Trophoblast cell (in vitro differentiated cells and primary cell): ENCODE measurements around the gene EPHB2.

Experiments used
- DNase-seq, 2 donors: peaks; one replicate each; pipeline ENCODE4 v3.0.0-alpha.2; 2016
- H2AFZ ChIP-seq: 2 replicates; pipeline ENCODE4 v1.6.1; 2013; ENCODE audit warnings: low read length, moderate library complexity, mild to moderate bottlenecking; ENCODE audit not compliant: insufficient read depth, poor library complexity
- H2AK5ac ChIP-seq: 2 replicates; pipeline ENCODE4 v1.6.1; 2013; ENCODE audit warnings: mild to moderate bottlenecking, low read length
- H2BK120ac ChIP-seq: 2 replicates; pipeline ENCODE4 v1.6.1; 2013; ENCODE audit warnings: low read length, mild to moderate bottlenecking, moderate library complexity; ENCODE audit not compliant: insufficient read depth, poor library complexity
- H2BK12ac ChIP-seq: 2 replicates; pipeline ENCODE4 v1.6.1; 2013; ENCODE audit warnings: mild to moderate bottlenecking, low read length, moderate library complexity
- H2BK5ac ChIP-seq: 2 replicates; pipeline ENCODE4 v1.6.1; 2013; ENCODE audit warnings: low read length, low read depth, moderate library complexity, mild to moderate bottlenecking; ENCODE audit not compliant: poor library complexity
- H3K14ac ChIP-seq: 2 replicates; pipeline ENCODE4 v1.6.1; 2013; ENCODE audit warnings: mild to moderate bottlenecking, low read length
- H3K18ac ChIP-seq: 2 replicates; pipeline ENCODE4 v1.6.1; 2013; ENCODE audit warnings: mild to moderate bottlenecking, low read length
- H3K23ac ChIP-seq: 2 replicates; pipeline ENCODE4 v1.6.1; 2013; ENCODE audit warnings: low read length
- H3K27ac ChIP-seq: 2 replicates; pipeline ENCODE4 v1.5.1; 2013; ENCODE audit warnings: low read depth, mild to moderate bottlenecking, inconsistent platforms, low read length, moderate library complexity
- H3K27me3 ChIP-seq: 2 replicates; pipeline ENCODE4 v1.6.1; 2013; ENCODE audit warnings: inconsistent platforms, mild to moderate bottlenecking, low read length, moderate library complexity; ENCODE audit not compliant: insufficient read depth
- H3K36me3 ChIP-seq, 2 experiments: 1 replicate in 1 of 2; 2 replicates in 1 of 2; pipeline ENCODE4 v1.6.1; 2013; ENCODE audit warnings: low read length in 2 of 2, mild to moderate bottlenecking in 2 of 2, moderate library complexity in 1 of 2; ENCODE audit not compliant: insufficient read depth in 2 of 2, control insufficient read depth in 1 of 2
- H3K4ac ChIP-seq: 2 replicates; pipeline ENCODE4 v1.6.1; 2013; ENCODE audit warnings: low read depth, mild to moderate bottlenecking, low read length, moderate library complexity
- H3K4me1 ChIP-seq, 2 experiments: 1 replicate in 1 of 2; 2 replicates in 1 of 2; pipeline ENCODE4 v1.6.1; 2013; ENCODE audit warnings: low read length in 2 of 2, mild to moderate bottlenecking in 2 of 2, moderate library complexity in 1 of 2; ENCODE audit not compliant: insufficient read depth in 2 of 2, control insufficient read depth in 1 of 2
- H3K4me2 ChIP-seq: 2 replicates; pipeline ENCODE4 v1.6.1; 2013; ENCODE audit warnings: inconsistent platforms, mild to moderate bottlenecking, low read length, moderate library complexity
- H3K4me3 ChIP-seq: 2 replicates; pipeline ENCODE4 v1.5.1; 2013; ENCODE audit warnings: mild to moderate bottlenecking, low read depth, low read length, inconsistent platforms
- H3K79me1 ChIP-seq: one replicate; pipeline ENCODE4 v1.6.1; 2013; ENCODE audit warnings: low read length
- H3K79me2 ChIP-seq: 2 replicates; pipeline ENCODE4 v1.6.1; 2013; ENCODE audit warnings: low read length, mild to moderate bottlenecking; ENCODE audit not compliant: control insufficient read depth, insufficient read depth, poor library complexity
- H3K9ac ChIP-seq: 2 replicates; pipeline ENCODE4 v1.6.1; 2013; ENCODE audit warnings: mild to moderate bottlenecking, low read length
- H3K9me3 ChIP-seq: 2 replicates; pipeline ENCODE4 v1.6.1; 2013; ENCODE audit warnings: low read depth, mild to moderate bottlenecking, control low read depth, inconsistent platforms, low read length; ENCODE audit not compliant: insufficient read depth
- H4K12ac ChIP-seq: 2 replicates; pipeline ENCODE4 v1.6.1; 2013; ENCODE audit warnings: low read depth, mild to moderate bottlenecking, low read length, moderate library complexity
- H4K8ac ChIP-seq: 2 replicates; pipeline ENCODE4 v1.6.1; 2013; ENCODE audit warnings: low read depth, mild to moderate bottlenecking, low read length, moderate library complexity
- H4K91ac ChIP-seq: one replicate; pipeline ENCODE4 v1.6.1; 2013; ENCODE audit warnings: low read depth, mild to moderate bottlenecking, low read length, moderate library complexity
- WGBS: extraction: QIAGEN DNeasy Blood & Tissue Kit; methylation state at CpG from one replicate; pipeline ENCODE4 v1.1.7; 2013; ENCODE audit warnings: missing lambda C conversion rate; ENCODE audit not compliant: insufficient read length, insufficient coverage; ENCODE audit errors: extremely low coverage; 5-methylcytosine and 5-hydroxymethylcytosine counted together

Gene EPHB2

GRCh38 chr1:22709891-22710700 is 543 bp upstream of the EPHB2 start:
- Histone ChIP-seq H3K4me3 (no peak overlapping the region), H3K18ac (no peak overlapping the region), H4K12ac (no peak overlapping the region), H3K4ac (no peak overlapping the region), H3K79me2 (no peaks in the 10 kb centered on the region), H3K79me1 (no peaks in the 10 kb centered on the region), H3K36me3 (no peaks in the 10 kb centered on the region), H2AK5ac (no peak overlapping the region), H3K27me3 (peaks cover 22% of the 10 kb centered on the region), H2AFZ (peak overlapping the region; percentile 21), H2BK12ac (no peak overlapping the region), H3K27ac (no peak overlapping the region), H3K9me3 (peaks cover 2% of the 10 kb centered on the region), H3K23ac (no peak overlapping the region), H3K14ac (no peak overlapping the region), H3K4me2 (peak overlapping the region; percentile 82), H4K91ac (no peak overlapping the region), H3K9ac (no peak overlapping the region), H2BK5ac (no peak overlapping the region), H3K4me1 (peaks cover 0 to 2% of the 10 kb centered on the region in 2 experiments), H2BK120ac (no peak overlapping the region), H4K8ac (no peak overlapping the region)
- DNase-seq = peak; percentile 22 to 84
- no CpG with 5 or more reads among the region's 50 CpGs for WGBS

GRCh38 chr1:22711071-22711470 is 432 bp downstream of the EPHB2 start:
- Histone ChIP-seq H2BK12ac (no peak overlapping the region), H3K36me3 (no peaks in the 10 kb centered on the region), H2AFZ (no peak overlapping the region), H3K14ac (no peak overlapping the region), H2BK120ac (no peak overlapping the region), H3K79me2 (no peaks in the 10 kb centered on the region), H3K23ac (no peak overlapping the region), H4K91ac (no peak overlapping the region), H3K27me3 (peaks cover 22% of the 10 kb centered on the region), H3K4me1 (peaks cover 0 to 2% of the 10 kb centered on the region in 2 experiments), H4K8ac (no peak overlapping the region), H3K4ac (no peak overlapping the region), H2BK5ac (no peak overlapping the region), H3K4me3 (peak overlapping the region; percentile 43), H2AK5ac (no peak overlapping the region), H3K9me3 (peaks cover 2% of the 10 kb centered on the region), H3K9ac (no peak overlapping the region), H3K27ac (no peak overlapping the region), H4K12ac (no peak overlapping the region), H3K4me2 (peak overlapping the region; percentile 82), H3K79me1 (no peaks in the 10 kb centered on the region), H3K18ac (no peak overlapping the region)
- no CpG with 5 or more reads among the region's 60 CpGs for WGBS
- DNase-seq = peak; percentile 11 to 58

GRCh38 chr1:22711591-22712501 is 1.2 kb downstream of the EPHB2 start:
- H2BK5ac ChIP-seq = no peak overlapping the region
- H3K14ac ChIP-seq = no peak overlapping the region
- WGBS = no CpG with 5 or more reads among the region's 53 CpGs
- no peaks in the 10 kb centered on the region for H3K79me2 ChIP-seq
- no peaks in the 10 kb centered on the region for H3K79me1 ChIP-seq
- H2BK120ac ChIP-seq = no peak overlapping the region
- H3K36me3 ChIP-seq = no peaks in the 10 kb centered on the region
- H4K91ac ChIP-seq = no peak overlapping the region
- no peak overlapping the region for H3K23ac ChIP-seq
- peaks cover 0 to 2% of the 10 kb centered on the region in 2 experiments for H3K4me1 ChIP-seq
- H3K18ac ChIP-seq = no peak overlapping the region
- no peak overlapping the region for H3K4me3 ChIP-seq
- peak in 1 of 2 donors; percentile 43 for DNase-seq
- peaks cover 2% of the 10 kb centered on the region for H3K9me3 ChIP-seq
- no peak overlapping the region for H2AFZ ChIP-seq
- H2BK12ac ChIP-seq = no peak overlapping the region
- no peak overlapping the region for H3K27ac ChIP-seq
- H3K4ac ChIP-seq = no peak overlapping the region
- H4K8ac ChIP-seq = no peak overlapping the region
- peaks cover 22% of the 10 kb centered on the region for H3K27me3 ChIP-seq
- H3K9ac ChIP-seq = no peak overlapping the region
- no peak overlapping the region for H4K12ac ChIP-seq
- peak overlapping the region; percentile 82 for H3K4me2 ChIP-seq
- H2AK5ac ChIP-seq = no peak overlapping the region

- Histone ChIP-seq H2AK5ac (no peak overlapping the region), H3K14ac (no peak overlapping the region), H3K23ac (no peak overlapping the region), H3K4me2 (no peak overlapping the region), H3K79me2 (no peaks in the 10 kb centered on the region), H3K27ac (no peak overlapping the region), H3K79me1 (no peaks in the 10 kb centered on the region), H3K36me3 (no peaks in the 10 kb centered on the region), H3K4ac (no peak overlapping the region), H3K27me3 (peaks cover 22% of the 10 kb centered on the region), H3K4me1 (peaks cover 0 to 2% of the 10 kb centered on the region in 2 experiments), H4K8ac (no peak overlapping the region), H3K4me3 (no peak overlapping the region), H2BK5ac (no peak overlapping the region), H2BK12ac (no peak overlapping the region), H2AFZ (no peak overlapping the region), H4K12ac (no peak overlapping the region), H3K18ac (no peak overlapping the region), H2BK120ac (no peak overlapping the region), H4K91ac (no peak overlapping the region), H3K9ac (no peak overlapping the region), H3K9me3 (peaks cover 2% of the 10 kb centered on the region)
- no CpG with 5 or more reads among the region's 19 CpGs for WGBS
- no peak for DNase-seq
Observed at GRCh38 chr1:22712502-22713271, 2.0 kb downstream of the EPHB2 start.
